Mesothelial cell of epicardium (in vitro differentiated cells): ENCODE data around the gene PDPN. TPM values are rescaled to one million over a fixed set of nuclear protein-coding genes. Genes with fewer than 3 reads are reported as not detected.

Experiments used
- DNase-seq, 2 experiments: peaks; one replicate each; pipeline ENCODE4 v3.0.0; 2021; ENCODE audit warnings: low spot score in 2 of 2; ENCODE audit not compliant: unreplicated experiment in 2 of 2
- H3K27ac Mint-ChIP-seq: 2 replicates; pipeline ENCODE4 v1.8.0; 2021; ENCODE audit warnings: mixed read lengths
- H3K27me3 Mint-ChIP-seq: 2 replicates; pipeline ENCODE4 v1.8.0; 2021; ENCODE audit warnings: low read depth, mixed read lengths
- H3K36me3 Mint-ChIP-seq: 2 replicates; pipeline ENCODE4 v1.8.0; 2021; ENCODE audit warnings: mixed read lengths
- H3K4me1 Mint-ChIP-seq: 2 replicates; pipeline ENCODE4 v1.8.0; 2021; ENCODE audit warnings: mixed read lengths
- H3K4me3 Mint-ChIP-seq: 2 replicates; pipeline ENCODE4 v1.8.0; 2021; ENCODE audit warnings: mild to moderate bottlenecking, moderate library complexity, mixed read lengths
- H3K9me3 Mint-ChIP-seq: 2 replicates; pipeline ENCODE4 v1.8.0; 2021; ENCODE audit warnings: mixed read lengths
- total RNA-seq: library from RNA; stranded (reverse); gene quantifications from 3 replicates; pipeline ENCODE4 v1.2.1, GENCODE V29; 2021
- TF ChIP-seq, protein P1 (sequence below): fragments of 200-600 bp; sonication (generic); IDR thresholded peaks from one replicate; pipeline ENCODE4 v1.5.0; 2021; ENCODE audit warnings: antibody characterized with exemption; ENCODE audit not compliant: unreplicated experiment

PDPN gene
- total RNA-seq, 1 donor from 2014 or later, result 105 TPM

DNA sequence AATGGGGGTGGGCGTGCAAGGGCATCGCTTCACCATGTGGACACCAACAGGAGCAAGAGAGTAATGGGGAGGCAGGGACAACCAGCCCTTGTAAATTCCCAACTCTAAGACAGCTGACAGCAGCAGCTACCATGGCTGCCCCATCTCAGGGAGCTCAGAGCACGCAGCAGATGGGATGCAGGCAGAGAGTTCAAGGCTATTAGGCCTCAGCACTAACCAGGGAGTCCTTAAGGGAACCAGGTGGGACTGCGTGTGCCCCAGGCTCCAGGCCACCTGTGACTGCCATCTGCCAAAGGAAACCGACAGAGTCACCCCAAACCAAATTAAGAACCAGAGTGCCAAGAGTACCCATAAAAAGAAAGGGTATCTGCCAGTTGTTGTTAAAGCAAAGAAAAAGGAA lies 82.7 kb downstream of the PDPN start:
- Mint-ChIP-seq H3K4me1 (no peaks in the 10 kb centered on the region), H3K36me3 (no peaks in the 10 kb centered on the region), H3K9me3 (no peaks in the 10 kb centered on the region), H3K27ac (no peak overlapping the region), H3K4me3 (no peak overlapping the region), H3K27me3 (no peaks in the 10 kb centered on the region)
- DNase-seq, result no peak
- TF ChIP-seq, protein P1, sequence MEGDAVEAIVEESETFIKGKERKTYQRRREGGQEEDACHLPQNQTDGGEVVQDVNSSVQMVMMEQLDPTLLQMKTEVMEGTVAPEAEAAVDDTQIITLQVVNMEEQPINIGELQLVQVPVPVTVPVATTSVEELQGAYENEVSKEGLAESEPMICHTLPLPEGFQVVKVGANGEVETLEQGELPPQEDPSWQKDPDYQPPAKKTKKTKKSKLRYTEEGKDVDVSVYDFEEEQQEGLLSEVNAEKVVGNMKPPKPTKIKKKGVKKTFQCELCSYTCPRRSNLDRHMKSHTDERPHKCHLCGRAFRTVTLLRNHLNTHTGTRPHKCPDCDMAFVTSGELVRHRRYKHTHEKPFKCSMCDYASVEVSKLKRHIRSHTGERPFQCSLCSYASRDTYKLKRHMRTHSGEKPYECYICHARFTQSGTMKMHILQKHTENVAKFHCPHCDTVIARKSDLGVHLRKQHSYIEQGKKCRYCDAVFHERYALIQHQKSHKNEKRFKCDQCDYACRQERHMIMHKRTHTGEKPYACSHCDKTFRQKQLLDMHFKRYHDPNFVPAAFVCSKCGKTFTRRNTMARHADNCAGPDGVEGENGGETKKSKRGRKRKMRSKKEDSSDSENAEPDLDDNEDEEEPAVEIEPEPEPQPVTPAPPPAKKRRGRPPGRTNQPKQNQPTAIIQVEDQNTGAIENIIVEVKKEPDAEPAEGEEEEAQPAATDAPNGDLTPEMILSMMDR, result no peak

Other genes with a start within 250 kb of the PDPN start
- not detected in 3 replicates for gene PRAMEF14, start 236.7 kb upstream of the PDPN start, total RNA-seq
- not detected in 3 replicates for gene PRAMEF19, start 211.9 kb upstream of the PDPN start, total RNA-seq
- gene PRAMEF17, start 194.2 kb upstream of the PDPN start, total RNA-seq, result not detected in 3 replicates
- not detected in 3 replicates for gene PRAMEF20, start 173.4 kb upstream of the PDPN start, total RNA-seq
- gene LRRC38, start 69.8 kb upstream of the PDPN start, total RNA-seq, result not detected in 3 replicates
- 59.2 to 61.6 TPM (median 61.3 TPM) in 3 replicates for gene PRDM2, start 116.4 kb downstream of the PDPN start, total RNA-seq